T-helper 9 cell (primary cell): ENCODE data around the gene DCAF17.
"Not testable (repeated sequence)": the region's sequence is repeated elsewhere in the genome, so short reads cannot be mapped to it uniquely, and the experiment has no call there.

ENCODE experiments used
- DNase-seq: peaks from one replicate; pipeline ENCODE4 v3.0.0-alpha.2; 2020

DCAF17 gene

GRCh38 chr2:171460537-171460936 lies 26.5 kb downstream of the DCAF17 start:
- DNase-seq, result no peak

DNA sequence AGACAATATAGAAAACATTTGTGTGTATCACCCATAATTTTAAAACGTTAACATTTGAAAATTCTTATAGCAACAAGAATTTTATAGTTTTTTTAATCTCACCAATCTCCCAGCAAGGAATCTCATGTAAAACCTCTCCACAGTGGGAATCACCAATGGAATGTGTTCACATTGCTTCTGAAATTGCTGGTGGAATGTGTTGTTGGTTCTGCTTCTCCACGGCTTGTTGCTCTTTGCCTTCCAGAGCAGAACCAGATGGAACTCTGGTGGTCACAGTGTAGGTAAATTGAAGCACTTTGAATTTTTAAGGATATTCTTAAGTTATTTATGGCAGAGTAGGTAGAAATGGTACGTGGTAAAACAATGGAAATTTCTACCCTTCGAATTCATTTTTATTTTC lies 35.1 kb downstream of the DCAF17 start:
- no peak for DNase-seq

DNA sequence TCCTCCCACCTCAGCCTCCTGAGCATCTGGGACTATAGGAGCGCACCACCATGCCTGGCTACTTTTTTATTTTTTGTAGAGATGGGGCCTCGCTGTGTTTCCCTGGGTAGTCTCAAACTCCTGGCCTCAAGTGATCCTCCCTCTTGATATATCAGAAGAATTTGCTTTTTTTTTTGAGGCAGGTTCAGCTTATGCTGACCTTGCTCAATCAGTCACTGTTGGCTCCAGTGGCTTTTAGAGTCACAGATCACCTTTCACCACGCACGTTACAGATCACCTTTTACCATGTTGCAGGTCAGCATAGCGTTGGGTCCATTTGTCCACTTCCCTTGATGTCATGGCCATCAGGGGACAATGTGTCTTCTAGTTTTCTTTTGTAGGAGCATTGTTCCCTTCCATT lies 36.1 kb downstream of the DCAF17 start:
- no peak for DNase-seq

- no peak for DNase-seq
Observed at GRCh38 chr2:171475979-171476378, 42.0 kb downstream of the DCAF17 start.

DNA sequence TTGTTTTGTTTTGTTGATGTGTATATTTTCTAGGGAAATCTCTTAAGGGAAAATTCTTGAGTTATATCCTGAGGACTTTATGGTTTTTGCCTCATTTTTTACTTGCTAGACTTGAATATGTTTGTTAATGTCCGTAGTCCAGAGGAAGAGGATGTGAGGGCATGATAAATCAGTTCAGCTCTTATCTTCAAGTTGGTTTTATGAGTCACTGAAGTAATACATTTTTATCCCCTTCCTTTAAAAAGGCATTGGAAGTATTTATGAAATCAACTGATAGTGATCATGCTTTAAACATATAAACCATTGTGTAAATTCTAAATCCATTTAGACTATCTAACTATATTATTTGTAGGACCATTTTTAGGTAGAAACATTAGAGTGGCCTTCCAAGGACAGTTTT lies 44.3 kb downstream of the DCAF17 start:
- no peak for DNase-seq

GRCh38 chr2:171479154-171479814 lies 45.3 kb downstream of the DCAF17 start:
- DNase-seq, result no peak

DNA sequence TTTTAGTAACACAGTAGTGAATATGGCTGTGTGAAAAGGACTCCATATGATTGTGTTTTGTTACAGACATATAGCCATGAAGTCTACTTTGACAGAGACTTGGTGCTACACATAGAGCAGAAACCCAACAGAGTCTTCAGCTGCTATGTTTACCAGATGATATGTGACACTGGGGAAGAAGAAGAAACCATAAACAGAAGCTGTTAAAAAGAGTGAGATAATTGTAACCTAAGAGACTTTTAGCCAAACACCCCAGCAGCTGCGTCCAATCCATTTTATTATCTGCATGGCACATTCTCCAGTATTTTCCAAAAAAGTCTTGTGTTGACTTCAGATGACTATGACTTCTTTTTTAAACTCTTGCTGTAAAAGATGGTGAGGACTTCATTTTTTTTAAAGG lies 46.9 kb downstream of the DCAF17 start:
- DNase-seq, result no peak

GRCh38 chr2:171482308-171482707 lies 48.3 kb downstream of the DCAF17 start:
- DNase-seq, result no peak

DNA sequence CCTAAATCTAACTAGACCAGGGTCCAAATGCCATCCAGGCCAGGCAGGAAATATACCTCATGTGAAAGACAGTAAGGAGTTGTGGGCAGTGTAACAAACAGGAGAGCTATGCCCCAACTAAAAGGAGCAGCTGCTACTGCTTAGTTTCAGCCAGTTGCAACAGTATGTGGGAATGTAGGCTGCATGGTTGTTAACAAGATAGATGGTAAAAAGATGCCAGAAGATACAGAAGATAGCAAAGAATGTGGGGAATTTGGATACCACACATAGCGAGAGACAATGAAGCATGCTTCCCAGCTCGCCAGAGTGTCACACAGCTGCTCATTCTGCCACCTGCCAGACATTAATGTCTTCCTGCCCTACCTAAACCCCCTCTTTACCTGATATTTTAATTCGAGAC lies 48.9 kb downstream of the DCAF17 start:
- DNase-seq, result no peak

- no peak for DNase-seq
Observed at GRCh38 chr2:171483793-171484192, 49.8 kb downstream of the DCAF17 start.

- no peak for DNase-seq
Observed at GRCh38 chr2:171485116-171485515, 51.1 kb downstream of the DCAF17 start.

DNA sequence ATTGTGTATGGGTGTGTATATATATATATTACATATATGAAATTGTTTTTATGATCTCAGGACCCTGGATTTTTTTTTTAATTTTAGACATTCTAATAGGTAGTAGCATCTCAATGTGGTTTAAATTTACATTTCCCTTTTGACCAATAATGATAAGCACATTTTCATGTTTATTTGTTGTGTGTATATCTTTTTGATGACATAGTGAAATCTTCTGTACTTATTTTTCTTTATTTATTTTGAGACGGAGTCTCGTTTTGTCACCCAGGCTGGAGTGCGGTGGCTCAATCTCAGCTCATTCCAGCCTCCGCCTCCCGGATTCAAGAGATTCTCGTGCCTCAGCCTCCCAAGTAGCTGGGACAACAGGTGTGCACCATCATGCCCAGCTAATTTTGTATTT lies 53.2 kb downstream of the DCAF17 start:
- DNase-seq, result no peak

DNA sequence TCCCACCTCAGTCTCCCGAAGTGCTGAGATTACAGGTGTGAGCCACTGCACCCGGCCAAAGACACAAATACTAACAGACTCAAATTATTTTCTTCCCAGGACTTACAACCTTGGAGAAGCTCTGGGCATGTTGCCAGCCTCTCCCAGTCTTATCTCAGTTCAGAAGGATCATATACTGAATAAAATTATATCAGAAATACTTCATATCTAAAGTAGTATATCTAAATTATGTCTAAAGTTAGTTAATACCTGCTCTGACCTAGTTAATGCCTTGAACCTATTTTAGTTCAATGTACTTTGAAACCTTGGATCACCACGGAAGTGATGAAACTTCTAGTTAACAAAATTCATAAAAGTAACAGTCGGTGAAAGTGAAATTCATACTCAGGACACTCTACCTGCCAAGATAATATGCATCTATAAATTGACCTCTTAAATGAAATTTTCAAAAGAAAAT lies 53.8 kb downstream of the DCAF17 start:
- no peak for DNase-seq

DNA sequence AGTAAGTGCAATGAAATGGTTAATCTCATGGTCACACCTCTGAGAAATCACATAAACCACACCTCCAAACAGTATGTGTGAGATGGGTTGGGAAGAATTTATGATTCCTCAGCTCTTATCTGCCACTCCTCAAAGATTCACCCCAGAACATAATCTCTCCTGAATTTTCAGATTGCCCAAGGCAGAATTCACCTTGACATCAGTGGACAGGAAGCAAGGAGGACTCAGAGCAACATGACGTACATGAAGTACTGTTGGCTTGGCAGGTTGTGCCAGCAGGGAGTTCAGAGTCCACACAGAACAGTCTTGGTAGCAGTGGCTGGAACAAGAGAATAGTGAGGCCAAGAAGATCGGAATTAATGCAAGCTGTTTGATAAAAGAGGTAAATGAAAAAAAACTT lies 56.6 kb downstream of the DCAF17 start:
- DNase-seq, result no peak

GRCh38 chr2:171491292-171491691 lies 57.3 kb downstream of the DCAF17 start:
- no peak for DNase-seq

GRCh38 chr2:171492664-171493063 lies 58.6 kb downstream of the DCAF17 start:
- DNase-seq, result no peak

DNA sequence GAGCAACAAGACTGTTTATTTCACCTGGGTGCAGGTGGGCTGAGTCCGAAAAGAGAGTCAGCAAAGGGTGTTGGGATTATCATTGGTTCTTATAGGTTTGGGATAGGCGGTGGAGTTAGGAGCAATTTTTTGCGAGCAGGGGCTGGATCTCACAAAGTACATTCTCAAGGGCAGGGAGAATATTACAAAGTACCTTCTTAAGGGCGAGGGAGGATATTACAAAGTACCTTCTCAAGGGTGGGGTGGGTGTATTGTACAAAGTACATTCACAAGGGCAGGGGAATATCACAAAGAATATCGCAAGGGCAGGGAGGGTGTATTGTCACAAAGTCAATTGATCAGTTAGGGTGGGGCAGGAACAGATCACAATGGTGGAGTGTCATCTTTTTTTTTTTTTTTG lies 63.6 kb downstream of the DCAF17 start:
- DNase-seq, result not testable (repeated sequence)

GRCh38 chr2:171505374-171505773 lies 71.3 kb downstream of the DCAF17 start:
- DNase-seq, result no peak

GRCh38 chr2:171509945-171510731 lies 76.1 kb downstream of the DCAF17 start:
- no peak for DNase-seq

- DNase-seq, result no peak
Observed at GRCh38 chr2:171512014-171512413, 78.0 kb downstream of the DCAF17 start.

DNA sequence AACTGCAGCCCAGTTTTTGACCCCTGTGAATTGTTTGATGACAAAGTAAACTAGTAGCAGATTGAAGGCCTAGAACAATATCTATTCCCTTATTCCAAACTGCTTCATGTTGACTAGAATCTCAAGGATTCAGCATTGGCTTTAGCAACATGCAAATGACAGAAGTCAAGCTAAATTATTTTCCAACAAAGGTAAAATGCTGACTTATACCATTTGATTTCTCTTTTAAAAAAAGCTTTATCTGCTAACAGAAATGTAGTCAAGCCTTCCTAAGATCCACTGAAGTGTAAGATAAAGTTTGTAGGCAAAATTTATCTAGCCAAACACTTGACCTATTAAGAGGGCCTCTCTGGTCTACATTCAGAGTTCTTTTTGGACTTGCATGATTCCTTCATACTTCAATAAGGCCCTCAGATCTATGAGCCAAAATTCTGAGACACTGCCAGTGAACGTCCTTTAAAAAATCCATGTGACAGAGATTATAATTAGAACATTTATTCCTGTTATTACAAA lies 78.7 kb downstream of the DCAF17 start:
- DNase-seq, result no peak

- no peak for DNase-seq
Observed at GRCh38 chr2:171513719-171514160, 79.7 kb downstream of the DCAF17 start.

DNA sequence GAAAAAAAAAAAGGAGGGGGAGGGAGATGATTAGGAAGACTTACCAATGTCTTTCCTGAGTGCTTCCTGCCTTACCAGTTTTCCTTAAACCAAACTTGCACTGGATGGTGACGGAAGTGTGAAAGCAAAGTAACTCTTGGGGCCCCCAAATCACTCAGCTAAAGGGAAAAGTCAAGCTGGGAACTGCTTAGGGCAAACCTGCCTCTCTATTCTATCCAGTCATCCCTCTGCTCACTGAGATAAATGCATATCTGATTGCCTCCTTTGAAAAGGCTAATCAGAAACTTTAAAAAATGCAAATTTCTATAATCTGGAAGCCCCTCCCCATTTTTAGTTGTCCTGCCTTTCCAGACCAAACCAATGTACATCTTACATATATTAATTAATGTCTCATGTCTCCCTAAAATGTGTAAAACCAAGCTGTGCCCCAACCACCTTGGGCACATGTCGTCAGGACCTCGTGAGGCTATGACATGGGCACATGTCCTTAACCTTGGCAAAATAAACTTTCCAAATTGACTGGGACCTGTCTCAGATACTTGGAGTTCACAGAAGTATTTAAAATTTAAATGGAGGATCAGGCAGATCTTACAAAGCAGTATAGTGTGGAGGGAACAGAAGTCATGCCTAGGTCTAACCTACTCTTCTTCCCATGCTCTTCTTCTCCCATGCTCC lies 81.0 kb downstream of the DCAF17 start:
- no peak for DNase-seq
